ENCODE data around the gene TARBP2.

The TARBP2 gene

GRCh38 chr12:53483979-53484377 is 17.1 kb upstream of the TARBP2 start:
- Mint-ChIP-seq H3K36me3 (peaks cover 3% of the 10 kb centered on the region), H3K27me3 (no peaks in the 10 kb centered on the region), H3K27ac (peak overlapping the region; percentile 60), H3K4me1 (peaks cover 15% of the 10 kb centered on the region), H3K9me3 (no peaks in the 10 kb centered on the region), H3K4me3 (no peak overlapping the region)

GRCh38 chr12:53484686-53485575 is 16.2 kb upstream of the TARBP2 start:
- peak overlapping the region; percentile 35 for H3K27ac Mint-ChIP-seq
- H3K4me3 Mint-ChIP-seq, result no peak overlapping the region
- H3K36me3 Mint-ChIP-seq, result peaks cover 3% of the 10 kb centered on the region
- no peaks in the 10 kb centered on the region for H3K9me3 Mint-ChIP-seq
- H3K4me1 Mint-ChIP-seq, result peaks cover 12% of the 10 kb centered on the region
- no peaks in the 10 kb centered on the region for H3K27me3 Mint-ChIP-seq

GRCh38 chr12:53485955-53486735 is 14.9 kb upstream of the TARBP2 start:
- H3K4me1 Mint-ChIP-seq, result peaks cover 12% of the 10 kb centered on the region
- no peaks in the 10 kb centered on the region for H3K9me3 Mint-ChIP-seq
- no peaks in the 10 kb centered on the region for H3K27me3 Mint-ChIP-seq
- no peak overlapping the region for H3K4me3 Mint-ChIP-seq
- peak overlapping the region; percentile 62 for H3K27ac Mint-ChIP-seq
- H3K36me3 Mint-ChIP-seq, result peaks cover 3% of the 10 kb centered on the region

- Mint-ChIP-seq H3K27me3 (no peaks in the 10 kb centered on the region), H3K4me3 (no peak overlapping the region), H3K4me1 (peaks cover 13% of the 10 kb centered on the region), H3K27ac (peak overlapping the region; percentile 62), H3K9me3 (no peaks in the 10 kb centered on the region), H3K36me3 (peaks cover 3% of the 10 kb centered on the region)
These were observed 14.2 kb upstream of the TARBP2 start for GRCh38 chr12:53486736-53487487.

GRCh38 chr12:53489242-53489864 is 11.7 kb upstream of the TARBP2 start:
- Mint-ChIP-seq H3K27ac (no peak overlapping the region), H3K36me3 (no peaks in the 10 kb centered on the region), H3K27me3 (no peaks in the 10 kb centered on the region), H3K9me3 (no peaks in the 10 kb centered on the region), H3K4me1 (peaks cover 22% of the 10 kb centered on the region), H3K4me3 (no peak overlapping the region)

- Mint-ChIP-seq H3K9me3 (no peaks in the 10 kb centered on the region), H3K27me3 (no peaks in the 10 kb centered on the region), H3K4me1 (peaks cover 28% of the 10 kb centered on the region), H3K4me3 (peak overlapping the region; percentile 94), H3K36me3 (no peaks in the 10 kb centered on the region), H3K27ac (peak overlapping the region; percentile 80)
These were observed 8.9 kb upstream of the TARBP2 start for GRCh38 chr12:53492188-53492587.

GRCh38 chr12:53492830-53493609 is 8.1 kb upstream of the TARBP2 start:
- Mint-ChIP-seq H3K27me3 (no peaks in the 10 kb centered on the region), H3K4me1 (peaks cover 36% of the 10 kb centered on the region), H3K27ac (peak overlapping the region; percentile 96), H3K36me3 (no peaks in the 10 kb centered on the region), H3K4me3 (peak overlapping the region; percentile 94), H3K9me3 (no peaks in the 10 kb centered on the region)

GRCh38 chr12:53493610-53494391 is 7.3 kb upstream of the TARBP2 start:
- peak overlapping the region; percentile 96 for H3K27ac Mint-ChIP-seq
- no peaks in the 10 kb centered on the region for H3K9me3 Mint-ChIP-seq
- peaks cover 44% of the 10 kb centered on the region for H3K4me1 Mint-ChIP-seq
- H3K4me3 Mint-ChIP-seq, result peak overlapping the region; percentile 94
- no peaks in the 10 kb centered on the region for H3K36me3 Mint-ChIP-seq
- H3K27me3 Mint-ChIP-seq, result no peaks in the 10 kb centered on the region

- H3K27ac Mint-ChIP-seq, result peak overlapping the region; percentile 8
- no peaks in the 10 kb centered on the region for H3K9me3 Mint-ChIP-seq
- no peaks in the 10 kb centered on the region for H3K27me3 Mint-ChIP-seq
- peaks cover 54% of the 10 kb centered on the region for H3K4me1 Mint-ChIP-seq
- no peaks in the 10 kb centered on the region for H3K36me3 Mint-ChIP-seq
- H3K4me3 Mint-ChIP-seq, result no peak overlapping the region
These were observed 5.0 kb upstream of the TARBP2 start for GRCh38 chr12:53495903-53496751.

- no peaks in the 10 kb centered on the region for H3K36me3 Mint-ChIP-seq
- H3K9me3 Mint-ChIP-seq, result no peaks in the 10 kb centered on the region
- H3K4me1 Mint-ChIP-seq, result peaks cover 54% of the 10 kb centered on the region
- peak overlapping the region; percentile 8 for H3K27ac Mint-ChIP-seq
- no peaks in the 10 kb centered on the region for H3K27me3 Mint-ChIP-seq
- H3K4me3 Mint-ChIP-seq, result no peak overlapping the region
These were observed 4.4 kb upstream of the TARBP2 start for GRCh38 chr12:53496752-53497032.

GRCh38 chr12:53497461-53497860 is 3.6 kb upstream of the TARBP2 start:
- Mint-ChIP-seq H3K27me3 (no peaks in the 10 kb centered on the region), H3K36me3 (no peaks in the 10 kb centered on the region), H3K27ac (peak overlapping the region; percentile 55), H3K4me1 (peaks cover 53% of the 10 kb centered on the region), H3K4me3 (no peak overlapping the region), H3K9me3 (no peaks in the 10 kb centered on the region)

GRCh38 chr12:53498235-53498630 is 2.9 kb upstream of the TARBP2 start:
- Mint-ChIP-seq H3K27me3 (no peaks in the 10 kb centered on the region), H3K36me3 (no peaks in the 10 kb centered on the region), H3K9me3 (no peaks in the 10 kb centered on the region), H3K4me3 (peak overlapping the region; percentile 91), H3K4me1 (peaks cover 54% of the 10 kb centered on the region), H3K27ac (peak overlapping the region; percentile 84)

GRCh38 chr12:53499266-53500141 is 1.6 kb upstream of the TARBP2 start, which contains the start of gene MAP3K12:
Gene MAP3K12, minus strand, starts transcription at chr12:53499458. Its CDS starts 12,067 bp downstream, at chr12:53487391.
- Mint-ChIP-seq H3K9me3 (no peaks in the 10 kb centered on the region), H3K4me1 (peaks cover 46% of the 10 kb centered on the region), H3K36me3 (no peaks in the 10 kb centered on the region)

More at GRCh38 chr12:53499266-53500141, 1.6 kb upstream of the TARBP2 start, which contains the start of gene MAP3K12:
- Mint-ChIP-seq H3K27me3 (no peaks in the 10 kb centered on the region), H3K27ac (peak within 1 kb of the TSS; percentile 94), H3K4me3 (peak within 1 kb of the TSS; percentile 91)

Measured in activated naive CD4-positive, alpha-beta T cell treated with anti-CD3 and anti-CD28 coated beads, Interleukin-2, amount 50 U/mL, for 24 hours (primary cell).